GM18507 (cell line): Measurements from ENCODE around the gene CCDC92.

ENCODE experiments used
- DNase-seq: peaks from one replicate; pipeline ENCODE4 v3.0.0; 2011; ENCODE audit warnings: low read depth; ENCODE audit not compliant: insufficient read length; ENCODE audit errors: extremely low spot score
- FAIRE-seq: peaks from 2 replicates; lab custom pipeline; 2011; peaks lifted over from hg19 to GRCh38; lab: Jason Lieb, UNC

CCDC92 gene

DNA sequence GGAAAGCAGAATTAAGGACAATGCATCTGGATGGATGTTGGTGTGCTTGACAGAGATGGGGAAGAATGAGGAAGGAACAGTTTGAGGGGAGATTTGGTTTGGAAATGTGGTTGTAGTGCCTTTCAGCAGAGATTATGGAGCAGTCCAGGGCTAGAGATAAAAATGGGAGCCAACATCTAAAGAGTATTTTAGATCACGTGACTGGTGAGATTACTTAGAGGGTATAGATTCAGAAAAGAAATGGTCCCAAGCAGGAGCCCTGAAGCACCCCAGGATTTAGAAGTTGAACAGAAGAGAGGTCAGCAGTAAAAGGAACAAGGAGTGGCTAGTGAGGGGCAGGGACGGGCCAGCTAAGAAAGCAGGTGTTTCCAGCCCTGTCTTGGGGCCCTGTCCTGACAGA, 30.0 kb upstream of the CCDC92 start:
- DNase-seq (no peak), FAIRE-seq (no peak)

DNA sequence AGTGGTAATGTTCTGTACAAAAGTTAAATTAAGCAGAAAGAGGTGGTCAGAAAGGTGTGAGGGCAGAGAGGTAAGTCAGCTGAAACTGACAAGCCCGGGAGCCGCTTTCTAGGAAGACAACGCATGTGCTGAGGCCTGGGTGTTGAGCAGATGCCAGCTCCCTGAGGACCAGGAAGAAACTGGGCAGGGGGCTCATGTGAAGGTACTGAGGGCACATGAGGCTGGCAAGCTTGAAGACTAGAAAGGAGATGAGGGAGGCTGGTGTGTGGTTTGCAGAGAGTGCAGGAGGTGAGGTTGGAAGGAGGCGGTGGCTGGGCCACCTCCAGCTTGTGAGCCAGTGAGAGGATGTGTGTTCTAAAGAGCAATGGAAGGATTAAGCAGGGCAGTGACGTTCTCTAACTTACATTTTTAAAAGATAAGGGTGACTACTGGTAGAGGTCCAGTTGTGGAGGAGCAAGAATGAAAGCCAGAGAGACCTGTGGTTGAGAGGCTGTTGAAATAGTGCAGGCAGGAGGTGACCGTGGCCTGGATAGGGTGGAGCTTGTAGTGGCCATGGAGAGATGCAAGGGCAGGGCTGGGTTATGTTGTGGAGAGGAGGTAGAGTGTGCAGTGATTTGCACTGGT, 29.5 kb upstream of the CCDC92 start:
- DNase-seq (no peak), FAIRE-seq (no peak)

DNA sequence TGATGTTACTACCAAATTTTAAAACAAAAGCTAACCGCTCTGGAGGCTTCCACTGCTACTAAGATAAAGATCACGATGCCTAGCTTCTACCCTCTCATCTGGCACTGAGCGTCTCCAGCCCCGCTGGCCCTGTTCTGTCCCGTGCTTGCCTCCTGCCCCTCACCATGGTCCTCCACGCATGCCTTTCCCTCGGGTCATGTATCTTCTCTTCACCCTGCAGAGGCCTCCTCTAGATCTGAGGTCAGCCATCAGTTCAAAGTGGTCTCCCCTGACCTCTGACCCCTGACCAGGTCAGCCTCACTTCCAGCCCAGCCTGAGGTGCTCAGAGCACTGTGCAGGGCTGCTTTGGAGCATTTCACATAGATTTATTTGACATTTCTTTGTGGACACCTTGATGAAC, 28.7 kb upstream of the CCDC92 start:
- FAIRE-seq: no peak

DNA sequence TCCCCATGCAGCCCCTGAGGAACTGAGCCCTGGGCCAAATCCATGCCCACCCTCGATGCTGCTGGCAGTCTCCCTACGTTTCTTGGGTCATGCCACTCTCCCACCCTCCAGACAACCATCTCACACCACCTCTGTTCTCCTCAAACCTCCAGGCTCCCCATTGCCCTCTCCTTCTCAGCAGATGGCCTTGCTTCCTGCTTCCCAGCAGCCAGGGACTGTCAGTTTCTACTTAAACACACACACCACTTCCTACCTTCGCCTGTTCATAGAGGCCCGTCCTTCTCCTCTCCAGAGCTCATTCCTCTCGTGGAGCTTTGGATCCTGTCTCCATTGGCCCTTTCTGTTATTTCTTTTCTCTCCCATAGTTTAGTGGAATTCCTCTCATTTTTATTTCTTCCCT, 27.5 kb upstream of the CCDC92 start:
- DNase-seq (no peak), FAIRE-seq (no peak)

More for the DNA sequence above, 28.7 kb upstream of the CCDC92 start:
- DNase-seq: no peak

DNA sequence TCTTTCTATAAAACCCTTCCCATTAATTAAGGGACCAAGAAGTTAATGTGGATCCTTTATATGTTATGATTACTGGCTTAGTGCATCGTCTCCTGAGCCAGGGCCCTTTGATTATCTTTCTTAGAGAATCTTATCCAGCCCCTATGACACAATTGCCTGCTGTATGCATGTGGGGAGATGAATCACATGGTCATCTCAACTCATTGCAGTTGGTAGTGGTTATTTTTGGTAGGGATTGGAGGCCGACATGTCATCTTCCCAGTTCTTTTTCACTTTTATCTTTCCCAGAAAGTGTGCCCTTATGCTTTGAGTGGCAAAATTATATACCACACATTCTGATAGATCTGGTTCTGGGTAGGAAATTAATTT, 26.3 kb upstream of the CCDC92 start:
- DNase-seq: no peak
- no peak for FAIRE-seq

DNA sequence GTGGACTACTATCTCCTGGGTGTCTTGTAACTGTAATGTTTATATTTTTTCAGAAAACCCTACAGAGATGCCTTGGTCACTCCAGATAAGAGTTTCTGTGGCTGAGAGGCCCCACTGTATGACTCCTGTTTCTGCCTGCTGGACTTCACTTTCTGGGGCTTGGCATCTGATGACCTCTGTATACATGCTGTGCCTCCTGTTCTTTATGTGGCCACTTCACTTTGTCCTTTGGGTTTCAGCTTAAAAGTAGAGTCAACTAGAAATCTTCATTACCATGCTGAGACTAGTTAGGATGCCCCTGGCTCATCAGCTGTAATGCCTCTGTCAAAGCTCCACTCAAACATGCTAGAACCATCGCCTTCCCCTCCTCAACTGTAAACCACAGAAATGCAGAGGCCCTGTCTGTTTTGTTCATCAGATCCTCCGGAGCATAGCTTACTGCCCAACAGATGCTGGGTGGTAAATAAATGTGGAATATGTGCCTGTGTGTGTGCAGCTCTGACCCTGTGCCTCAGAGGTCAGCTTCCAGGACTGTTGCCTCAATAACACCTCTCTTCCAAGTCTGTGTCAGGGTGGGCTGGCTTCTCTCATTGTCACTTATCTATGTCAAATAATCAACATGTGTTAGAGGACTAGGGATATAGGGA, 25.8 kb upstream of the CCDC92 start:
- DNase-seq (no peak), FAIRE-seq (no peak)

DNA sequence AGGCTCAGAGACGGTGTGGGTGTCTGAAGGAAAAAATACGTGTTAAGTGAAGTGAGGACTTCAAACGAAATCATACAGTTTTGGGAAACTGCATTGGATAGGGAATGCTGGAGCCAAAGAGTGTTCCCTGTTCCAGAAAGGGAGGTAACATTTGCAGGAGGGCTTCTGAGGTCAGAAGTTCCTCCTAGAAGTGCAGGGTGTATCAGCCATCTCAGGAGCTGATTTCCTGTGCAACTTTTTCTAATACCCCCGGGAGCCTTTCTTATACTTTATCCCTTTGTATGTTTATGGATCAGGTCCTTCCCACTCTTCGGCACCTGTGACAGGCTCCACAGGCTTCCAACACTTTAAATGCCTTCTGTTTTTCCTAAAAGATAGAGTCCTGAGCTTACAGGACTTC, 25.3 kb upstream of the CCDC92 start:
- DNase-seq: no peak
- FAIRE-seq: no peak

DNA sequence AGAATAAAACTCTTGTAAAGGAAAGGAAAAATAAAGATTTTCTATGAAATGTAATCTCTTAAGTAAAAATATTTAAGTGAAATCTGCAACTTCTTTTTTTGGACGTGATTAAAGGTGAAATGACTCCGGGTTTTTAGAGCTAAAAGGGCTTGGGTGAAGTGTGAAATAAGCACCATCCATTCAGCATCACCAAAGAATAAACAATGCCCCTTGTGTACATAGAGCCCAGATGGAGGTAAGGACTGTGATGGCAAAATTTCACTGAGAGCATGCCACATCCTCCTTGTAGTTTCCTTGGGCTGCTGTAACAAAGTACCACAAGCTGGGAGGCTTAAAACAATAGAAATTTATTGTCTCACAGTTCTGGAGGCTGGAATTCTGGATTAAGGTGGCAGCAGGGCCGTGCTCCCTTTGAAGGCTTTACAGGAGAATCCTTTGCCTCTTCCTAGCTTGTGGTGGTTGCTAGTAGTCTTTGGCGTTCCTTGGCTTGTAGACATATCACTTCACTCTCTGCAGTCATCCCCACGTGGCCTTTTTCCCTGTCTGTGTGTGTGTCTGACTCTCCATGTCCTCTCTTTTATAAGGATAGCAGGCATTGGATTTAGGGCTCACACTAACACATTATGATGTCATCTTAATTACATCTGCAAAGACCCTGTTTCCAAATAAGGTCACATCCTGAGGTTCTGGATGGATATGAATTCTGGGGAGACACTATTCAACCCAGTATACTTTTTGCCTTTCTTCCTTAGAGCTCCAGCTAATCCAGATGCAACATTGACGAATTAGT, 24.6 kb upstream of the CCDC92 start:
- FAIRE-seq (no peak), DNase-seq (no peak)

DNA sequence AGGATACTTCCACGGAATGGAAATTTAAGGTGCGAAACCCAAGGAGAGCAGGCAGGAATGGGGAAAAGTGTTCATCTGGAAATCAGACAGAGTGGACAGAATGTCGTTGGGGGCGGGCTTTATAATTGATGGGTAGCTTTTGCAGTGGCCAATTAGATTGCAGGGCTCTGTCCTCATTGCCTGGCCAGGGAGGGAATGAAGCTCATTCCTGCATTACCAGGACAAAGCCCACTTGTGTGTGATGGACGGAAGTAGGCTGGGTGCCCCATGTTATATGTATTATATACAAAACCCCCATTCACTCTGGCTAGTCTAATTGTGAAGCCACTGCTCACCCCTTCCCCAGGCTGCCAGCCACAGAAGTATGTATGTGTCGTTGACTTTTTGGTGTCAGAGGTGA, 23.9 kb upstream of the CCDC92 start:
- FAIRE-seq: no peak
- no peak for DNase-seq

DNA sequence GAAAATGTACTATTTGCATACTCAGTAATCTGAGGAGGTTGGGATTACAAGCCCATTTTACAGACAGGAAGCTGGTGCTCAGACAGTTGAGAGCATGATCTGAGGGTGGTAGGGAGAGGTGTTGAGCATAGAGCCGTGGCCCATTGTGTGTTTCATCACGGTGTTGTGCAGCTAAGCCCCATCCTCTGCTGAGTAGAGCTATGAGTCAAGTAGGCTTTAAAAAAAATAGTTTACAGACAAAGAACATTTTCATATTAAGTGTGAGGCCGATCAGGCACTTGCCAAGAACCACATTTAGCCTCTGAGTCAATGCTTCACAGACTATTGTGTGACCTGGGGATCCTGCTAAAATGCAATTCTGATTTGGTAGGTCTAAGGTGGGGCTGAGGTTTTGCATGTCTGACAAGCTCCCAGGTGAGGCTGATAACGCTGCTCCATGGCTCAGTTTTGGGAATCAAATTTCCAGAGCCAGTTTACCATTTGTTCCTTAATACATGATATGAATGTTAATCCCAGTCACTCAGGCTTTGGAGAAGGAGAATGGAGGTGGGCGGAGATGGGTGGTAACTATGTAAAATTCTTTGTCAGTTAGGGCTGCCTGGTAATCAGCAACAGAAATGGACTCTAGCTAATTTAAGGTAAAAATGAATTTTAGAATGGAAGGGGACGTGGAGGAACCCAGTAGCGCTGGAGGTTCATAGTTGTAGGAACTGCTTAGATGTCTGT, 22.6 kb upstream of the CCDC92 start:
- no peak for FAIRE-seq
- no peak for DNase-seq

DNA sequence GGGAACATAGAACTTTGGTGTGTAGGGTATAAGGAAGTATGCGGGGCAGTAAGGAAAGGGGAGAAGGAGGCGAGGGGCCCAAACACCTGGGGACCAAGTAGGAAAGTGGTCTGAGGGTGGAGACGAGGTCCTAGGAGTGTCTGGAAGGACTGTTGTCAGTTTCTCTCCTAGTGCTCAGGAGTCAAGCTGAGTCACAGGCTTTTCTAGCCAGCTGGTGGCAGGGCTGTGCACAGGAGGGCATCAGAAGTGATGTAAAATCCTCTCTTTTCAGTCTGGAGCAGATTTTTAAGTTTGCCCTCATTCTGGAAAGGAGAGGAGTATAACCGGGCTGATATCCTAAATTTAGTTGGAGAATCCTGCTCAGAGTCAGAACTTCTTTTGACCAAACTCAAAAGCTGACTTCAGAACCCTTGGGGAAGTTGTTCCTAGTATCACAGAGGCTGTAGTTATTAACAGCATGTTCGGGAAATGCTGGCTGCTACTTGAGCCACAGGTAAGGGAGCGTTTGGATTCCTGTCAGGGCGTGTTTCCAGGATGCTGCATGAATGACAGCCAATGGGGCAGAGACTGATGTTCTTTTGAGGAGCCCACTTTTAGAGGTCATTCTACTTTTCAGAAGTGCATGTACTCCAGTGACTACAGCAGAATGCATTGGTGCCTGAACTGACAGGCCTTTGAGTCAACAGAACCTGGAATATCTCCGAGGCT, 19.6 kb upstream of the CCDC92 start:
- FAIRE-seq (no peak), DNase-seq (no peak)

DNA sequence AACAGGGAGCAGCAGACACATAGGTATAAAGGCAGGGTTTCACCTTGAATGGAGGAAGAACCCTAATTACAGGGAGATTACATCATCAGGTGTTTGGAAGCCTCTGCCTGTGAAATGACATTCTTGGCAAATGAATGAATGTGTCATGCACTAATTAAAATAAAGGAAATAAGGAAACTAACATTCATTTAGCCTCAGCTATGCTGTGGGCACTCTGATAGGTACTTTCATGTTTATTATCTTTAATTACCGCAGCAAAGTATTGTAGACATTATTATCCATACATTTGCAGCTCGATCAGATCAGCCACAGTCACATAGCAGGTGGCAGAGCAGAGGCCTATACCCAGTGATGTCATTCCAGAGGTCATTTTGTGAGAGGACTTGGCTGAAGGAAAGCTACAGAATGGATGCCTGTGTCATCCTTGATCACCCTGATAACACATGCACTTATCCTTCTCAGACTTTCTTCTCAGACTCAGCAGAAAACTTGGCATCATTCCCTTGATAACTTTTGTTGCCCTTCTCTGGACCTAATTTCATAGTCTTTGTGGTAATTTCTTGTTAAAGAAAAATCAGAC, 18.8 kb upstream of the CCDC92 start:
- DNase-seq (no peak), FAIRE-seq (no peak)

DNA sequence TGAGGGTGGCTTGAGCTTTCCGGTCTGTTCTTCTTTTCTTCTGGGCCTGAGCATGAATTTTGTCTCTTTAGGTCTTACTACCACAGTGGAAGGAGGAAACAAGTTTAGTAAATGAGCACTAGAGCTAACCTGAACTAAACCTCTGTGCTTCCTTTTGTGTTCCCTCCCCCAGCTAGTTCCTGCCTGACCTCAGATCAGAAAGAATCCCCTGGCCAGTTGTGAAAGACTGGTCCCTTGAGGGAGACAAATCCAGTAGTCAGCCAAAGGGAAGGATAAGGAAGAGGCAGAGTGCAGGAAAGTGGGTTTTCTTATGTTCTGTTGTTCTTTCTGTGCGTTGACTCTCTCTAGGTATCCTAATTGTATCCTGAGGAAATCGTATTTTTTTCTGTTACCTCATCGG, 17.9 kb upstream of the CCDC92 start:
- DNase-seq (no peak), FAIRE-seq (no peak)

DNA sequence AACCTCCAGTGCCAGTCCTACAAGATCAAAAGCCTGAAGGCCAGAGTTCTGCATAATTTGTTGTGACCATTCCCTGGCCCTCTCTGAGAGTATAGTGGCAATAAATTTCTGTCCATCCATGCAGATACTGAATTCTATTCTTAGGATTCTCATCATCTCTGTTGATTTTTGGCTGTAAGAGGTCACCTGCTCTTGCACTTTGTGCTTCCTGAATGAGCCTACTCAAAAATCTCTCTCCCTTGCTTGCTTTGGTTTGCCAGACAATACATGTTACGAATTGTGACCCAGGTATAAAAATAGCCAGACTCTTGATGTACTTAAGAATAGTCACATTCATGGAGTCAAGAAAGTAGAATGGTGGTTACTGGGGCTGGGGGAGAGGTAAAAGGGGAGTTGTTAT, 17.1 kb upstream of the CCDC92 start:
- FAIRE-seq (no peak), DNase-seq (no peak)

DNA sequence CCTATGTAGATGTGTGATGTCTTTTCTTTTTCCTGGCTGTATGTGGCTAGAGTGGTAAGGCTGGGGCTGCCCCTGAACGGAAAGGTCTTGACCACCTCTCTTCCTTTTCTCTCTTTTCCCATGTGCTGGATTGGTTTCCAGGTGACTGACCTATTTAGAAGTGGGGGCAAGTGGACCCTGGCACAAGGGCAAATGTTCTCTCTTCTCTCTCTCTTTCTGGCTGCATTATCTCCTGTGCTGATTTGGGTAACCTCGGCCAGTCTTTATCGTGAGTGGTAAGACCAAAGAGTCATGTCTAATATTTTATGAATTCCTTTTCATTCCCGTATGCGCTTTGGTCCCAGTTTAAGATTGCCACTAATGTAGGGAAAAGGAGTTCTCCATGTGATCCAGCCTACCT, 16.5 kb upstream of the CCDC92 start:
- DNase-seq (no peak), FAIRE-seq (no peak)

DNA sequence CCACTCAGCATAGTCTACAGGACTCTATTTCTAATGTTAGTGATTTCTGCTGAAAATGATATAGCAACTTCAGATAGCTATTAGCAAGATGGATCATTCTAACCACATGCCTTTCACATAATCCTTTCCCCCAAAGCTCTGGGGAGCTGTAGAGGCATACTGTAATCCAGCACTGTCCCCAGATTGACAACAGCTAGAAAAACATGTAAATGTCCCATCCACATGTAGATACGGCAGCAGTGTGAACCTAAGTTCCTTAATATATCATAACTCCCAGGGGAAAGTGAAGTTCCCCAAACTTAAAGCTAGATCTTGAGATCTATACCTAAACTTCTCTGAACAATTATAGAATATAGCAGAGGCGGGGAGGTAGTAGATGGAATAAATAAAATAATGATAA, 14.4 kb upstream of the CCDC92 start:
- DNase-seq (no peak), FAIRE-seq (no peak)

DNA sequence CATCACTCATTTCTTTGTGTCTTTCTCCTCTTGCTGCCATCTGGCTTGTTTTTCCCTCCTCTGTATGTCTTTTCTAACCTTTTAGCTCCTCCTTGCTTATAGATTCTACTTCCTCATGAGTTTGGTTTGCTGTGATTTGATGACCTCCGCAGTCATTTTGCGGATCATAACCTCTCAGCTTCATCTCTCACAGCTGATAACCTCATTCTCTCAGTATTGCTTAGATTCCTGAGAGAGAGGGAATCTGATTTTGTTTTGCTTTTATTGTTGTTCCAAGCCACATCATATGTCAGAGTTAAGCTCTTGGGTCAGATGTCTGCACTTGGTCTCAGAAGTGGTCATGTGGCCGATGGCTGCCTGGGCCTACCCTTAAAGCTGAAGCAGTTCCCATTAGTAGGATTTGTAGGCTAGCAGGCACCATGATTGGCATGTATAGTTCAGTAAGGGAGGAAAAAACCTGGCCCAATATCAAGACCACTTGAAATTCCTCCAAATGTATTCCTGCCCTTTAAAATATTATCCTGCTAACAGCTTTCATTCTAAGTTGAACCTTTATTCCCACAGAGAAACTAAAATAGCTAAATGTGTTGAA, 13.8 kb upstream of the CCDC92 start:
- no peak for DNase-seq
- FAIRE-seq: no peak

DNA sequence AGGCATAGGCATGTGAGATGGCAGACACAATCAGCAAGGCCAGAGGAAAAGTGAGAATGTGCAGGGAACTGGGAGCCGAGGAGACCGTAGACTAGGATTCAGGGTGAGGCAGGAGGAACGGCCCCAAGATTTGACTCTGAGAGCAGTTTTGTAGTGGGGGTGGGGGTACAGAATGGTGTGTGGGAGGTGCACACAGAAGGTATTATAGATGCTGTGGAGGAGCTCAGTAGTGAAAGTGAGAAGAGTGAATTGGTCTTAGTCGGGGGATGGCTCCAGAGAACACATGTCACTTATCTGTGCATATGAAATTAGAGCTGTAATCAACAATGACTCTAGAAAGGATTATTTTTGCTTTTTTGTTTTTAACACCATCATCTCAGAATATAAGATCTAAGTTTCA, 12.3 kb upstream of the CCDC92 start:
- FAIRE-seq: no peak

DNA sequence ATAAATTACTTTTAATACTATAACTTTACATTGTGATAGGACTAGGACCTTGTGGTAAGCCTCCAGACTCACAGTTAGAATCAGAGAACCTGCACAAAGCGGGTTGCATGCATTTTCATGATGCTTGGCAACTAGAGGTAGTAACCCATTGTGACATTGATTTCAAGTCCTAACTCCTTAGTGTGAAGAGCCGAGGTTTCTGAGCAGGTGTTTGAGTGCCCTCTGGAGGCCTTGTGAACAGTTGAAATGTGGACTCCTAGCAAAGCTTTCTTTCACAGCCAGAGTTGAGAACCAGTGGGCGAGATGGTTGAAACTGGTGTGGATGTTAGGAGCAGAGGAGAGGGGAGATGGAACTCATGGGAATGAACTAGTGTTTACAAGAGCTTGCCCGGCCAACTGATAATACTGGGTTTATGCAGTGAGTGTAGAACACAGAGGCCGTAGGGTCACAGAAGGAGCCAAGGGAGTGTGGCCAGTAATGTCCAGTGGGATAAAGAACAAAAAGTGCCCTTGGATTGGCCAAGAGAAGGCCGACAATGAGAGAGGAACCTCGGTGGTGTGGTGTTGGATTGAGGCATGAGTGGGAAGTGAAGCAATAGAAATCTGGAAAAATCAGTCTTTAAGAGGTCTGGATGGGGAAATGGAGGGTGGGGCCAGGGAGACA, 11.3 kb upstream of the CCDC92 start:
- DNase-seq (no peak), FAIRE-seq (peak; percentile 72)

More for the DNA sequence above, 12.3 kb upstream of the CCDC92 start:
- no peak for DNase-seq
